ENCODE measurements around the gene RABL2B. TPM values are rescaled to one million over a fixed set of nuclear protein-coding genes. Genes with fewer than 3 reads are reported as not detected.

RABL2B gene
- total RNA-seq, 3 donors from 2014 or later, result 24.8 to 39.5 (median 38.4) TPM

DNA sequence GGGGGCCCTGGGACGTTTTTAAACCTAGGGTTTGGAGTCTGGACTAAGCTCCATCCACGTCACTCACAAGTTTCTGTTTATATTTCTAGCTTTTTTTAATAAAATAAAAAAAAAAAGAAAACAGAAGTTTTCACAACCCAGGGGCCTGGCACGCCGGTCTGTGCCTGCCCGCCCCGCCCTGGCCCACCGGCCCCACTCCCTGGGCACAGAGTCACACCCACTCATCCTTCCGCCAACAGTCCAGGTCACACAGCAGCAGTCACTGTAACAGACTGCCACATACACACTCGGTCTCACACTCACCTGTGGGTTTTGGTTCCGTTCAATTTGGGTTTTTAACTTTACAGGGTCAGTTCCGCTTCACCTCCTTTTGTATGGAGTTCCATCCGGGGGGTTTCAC, 50.8 kb downstream of the RABL2B start:
- intact Hi-C loops (cut with DNase I, micrococcal nuclease), result no loop called here
- H3K9me3 ChIP-seq, result no peaks in the 10 kb centered on the region
- no peak for ATAC-seq
- H3K36me3 ChIP-seq (ENCODE audit: low read depth), result no peaks in the 10 kb centered on the region
- TF ChIP-seq, protein P1, sequence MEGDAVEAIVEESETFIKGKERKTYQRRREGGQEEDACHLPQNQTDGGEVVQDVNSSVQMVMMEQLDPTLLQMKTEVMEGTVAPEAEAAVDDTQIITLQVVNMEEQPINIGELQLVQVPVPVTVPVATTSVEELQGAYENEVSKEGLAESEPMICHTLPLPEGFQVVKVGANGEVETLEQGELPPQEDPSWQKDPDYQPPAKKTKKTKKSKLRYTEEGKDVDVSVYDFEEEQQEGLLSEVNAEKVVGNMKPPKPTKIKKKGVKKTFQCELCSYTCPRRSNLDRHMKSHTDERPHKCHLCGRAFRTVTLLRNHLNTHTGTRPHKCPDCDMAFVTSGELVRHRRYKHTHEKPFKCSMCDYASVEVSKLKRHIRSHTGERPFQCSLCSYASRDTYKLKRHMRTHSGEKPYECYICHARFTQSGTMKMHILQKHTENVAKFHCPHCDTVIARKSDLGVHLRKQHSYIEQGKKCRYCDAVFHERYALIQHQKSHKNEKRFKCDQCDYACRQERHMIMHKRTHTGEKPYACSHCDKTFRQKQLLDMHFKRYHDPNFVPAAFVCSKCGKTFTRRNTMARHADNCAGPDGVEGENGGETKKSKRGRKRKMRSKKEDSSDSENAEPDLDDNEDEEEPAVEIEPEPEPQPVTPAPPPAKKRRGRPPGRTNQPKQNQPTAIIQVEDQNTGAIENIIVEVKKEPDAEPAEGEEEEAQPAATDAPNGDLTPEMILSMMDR (IDR thresholded peaks at IDR 0.05), result no peak
- no peak for DNase-seq
- H3K4me3 ChIP-seq, result no peak overlapping the region
- no peaks in the 10 kb centered on the region for H3K4me1 ChIP-seq (ENCODE audit: low read depth)

DNA sequence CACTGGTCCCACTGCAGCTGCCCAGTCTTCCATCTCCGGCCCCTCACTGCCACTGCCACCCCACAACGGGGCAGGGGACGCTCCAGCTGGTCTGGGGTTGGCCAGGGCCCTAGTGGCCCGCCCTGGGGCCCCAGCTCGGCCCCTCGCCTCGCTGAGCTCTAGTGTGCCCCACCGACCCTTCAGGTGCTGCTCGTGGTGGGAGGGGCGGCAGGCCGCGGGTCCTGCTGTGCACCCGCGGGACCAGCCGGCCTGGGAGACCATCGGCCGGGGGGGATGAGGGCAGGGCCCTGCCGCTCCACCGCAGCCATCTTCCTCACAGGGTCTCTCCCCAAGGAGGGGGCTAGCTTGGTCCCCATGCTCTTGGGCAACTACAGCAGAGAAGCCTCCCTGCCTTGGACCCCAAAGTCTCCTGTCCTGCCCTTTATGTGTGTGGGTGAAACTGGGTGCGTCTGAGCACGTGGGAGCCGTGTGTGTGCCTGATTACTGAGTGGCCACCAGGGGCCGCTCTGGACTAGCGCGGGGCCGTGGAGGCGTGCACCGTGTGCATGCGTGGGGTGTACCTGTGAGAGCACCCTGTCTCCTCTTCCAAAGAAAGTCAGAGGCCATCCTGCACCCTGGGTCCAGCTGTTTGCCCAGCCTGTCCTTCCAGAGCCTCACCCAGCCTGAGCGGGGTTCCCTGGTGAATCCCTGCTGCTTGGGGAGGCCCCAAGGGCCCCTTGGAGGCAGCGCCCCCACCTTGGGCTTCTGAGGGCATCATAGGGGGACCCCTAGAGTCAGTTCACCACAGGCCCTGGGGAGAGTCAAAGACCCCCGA, 51.4 kb downstream of the RABL2B start:
- DNase-seq, result peak in 2 of 3 donors; percentile 53 to 64
- ATAC-seq, result peak; percentile 87
- no peaks in the 10 kb centered on the region for H3K36me3 ChIP-seq (ENCODE audit: low read depth)
- H3K4me3 ChIP-seq, result no peak overlapping the region
- TF ChIP-seq, protein P1 (IDR thresholded peaks at IDR 0.05), result peak; percentile 74
- no peaks in the 10 kb centered on the region for H3K4me1 ChIP-seq (ENCODE audit: low read depth)
- H3K9me3 ChIP-seq, result no peaks in the 10 kb centered on the region
- intact Hi-C loops (cut with DNase I, micrococcal nuclease), result no loop called here

DNA sequence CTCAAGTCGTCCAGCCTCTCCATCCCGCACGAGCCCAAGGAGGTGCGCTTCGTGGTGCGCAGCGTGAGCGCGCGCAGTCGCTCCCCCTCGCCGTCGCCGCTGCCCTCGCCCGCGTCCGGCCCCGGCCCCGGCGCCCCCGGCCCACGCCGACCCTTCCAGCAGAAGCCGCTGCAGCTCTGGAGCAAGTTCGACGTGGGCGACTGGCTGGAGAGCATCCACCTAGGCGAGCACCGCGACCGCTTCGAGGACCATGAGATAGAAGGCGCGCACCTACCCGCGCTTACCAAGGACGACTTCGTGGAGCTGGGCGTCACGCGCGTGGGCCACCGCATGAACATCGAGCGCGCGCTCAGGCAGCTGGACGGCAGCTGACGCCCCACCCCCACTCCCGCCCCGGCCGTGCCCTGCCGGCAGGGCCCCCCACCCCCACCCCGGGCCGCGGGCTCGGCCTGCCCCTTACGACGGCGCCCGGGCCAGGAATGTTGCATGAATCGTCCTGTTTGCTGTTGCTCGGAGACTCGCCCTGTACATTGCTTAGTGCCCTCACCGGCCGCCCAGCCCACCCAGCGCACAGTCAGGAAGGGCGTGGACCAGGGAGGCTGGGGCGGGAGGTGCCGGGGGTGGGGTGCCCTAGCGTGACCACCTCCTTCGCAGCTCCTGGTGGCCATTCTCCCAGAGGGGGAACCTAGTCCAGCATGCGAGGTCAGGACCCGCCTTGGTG, 52.3 kb downstream of the RABL2B start:
- TF ChIP-seq, protein P1 (IDR thresholded peaks at IDR 0.05), result no peak
- intact Hi-C loops (cut with DNase I, micrococcal nuclease), result no loop called here
- Histone ChIP-seq H3K4me1 (ENCODE audit: low read depth) (no peaks in the 10 kb centered on the region), H3K9me3 (no peaks in the 10 kb centered on the region), H3K4me3 (no peak overlapping the region), H3K36me3 (ENCODE audit: low read depth) (no peaks in the 10 kb centered on the region)
- ATAC-seq (peak; percentile 6), DNase-seq (peak in 1 of 3 donors; percentile 34)

DNA sequence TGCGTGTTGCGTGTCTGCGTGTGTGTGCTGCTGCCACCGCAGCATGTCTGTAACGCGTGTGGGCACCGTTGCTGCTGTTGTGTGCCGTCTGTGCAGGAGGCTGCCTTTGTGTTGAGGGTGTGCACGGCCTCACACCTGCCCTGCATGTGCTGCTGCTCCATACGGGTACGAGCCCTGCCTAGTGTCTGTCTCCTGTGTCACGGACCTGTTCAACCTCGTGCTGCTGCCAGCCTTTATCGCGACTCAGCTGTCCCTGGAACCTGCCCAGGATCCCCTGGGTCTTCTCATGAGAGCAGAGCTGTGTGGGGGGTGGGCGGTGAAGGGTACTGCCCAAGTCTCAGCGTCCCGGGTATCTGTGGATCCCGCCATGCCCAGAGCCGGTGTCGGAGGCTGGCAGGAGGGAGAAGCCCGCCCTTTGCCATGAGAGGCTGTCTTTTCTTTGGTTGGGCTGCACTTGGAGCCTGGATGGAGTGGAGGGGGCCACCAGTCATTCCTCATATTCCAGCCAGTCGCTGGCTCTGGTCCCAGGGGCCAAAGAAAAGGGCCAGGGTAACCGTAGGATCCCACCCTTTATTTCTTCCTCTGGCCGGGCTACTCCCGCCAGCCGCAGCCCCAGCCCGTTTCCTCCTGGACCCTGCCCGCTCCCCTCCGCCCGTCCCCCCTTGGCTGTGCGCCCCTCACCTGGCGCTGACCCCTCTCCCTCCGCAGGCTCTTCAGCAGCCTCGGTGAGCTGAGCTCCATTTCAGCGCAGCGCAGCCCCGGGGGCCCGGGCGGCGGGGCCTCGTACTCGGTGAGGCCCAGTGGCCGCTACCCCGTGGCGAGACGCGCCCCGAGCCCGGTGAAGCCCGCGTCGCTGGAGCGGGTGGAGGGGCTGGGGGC, 53.2 kb downstream of the RABL2B start:
- intact Hi-C loops (cut with DNase I, micrococcal nuclease), result no loop called here
- Histone ChIP-seq H3K36me3 (ENCODE audit: low read depth) (no peaks in the 10 kb centered on the region), H3K4me3 (no peak overlapping the region), H3K4me1 (ENCODE audit: low read depth) (no peaks in the 10 kb centered on the region), H3K9me3 (no peaks in the 10 kb centered on the region)
- no peak for ATAC-seq
- TF ChIP-seq, protein P1 (IDR thresholded peaks at IDR 0.05), result no peak
- DNase-seq, result peak in 1 of 3 donors; percentile 22

DNA sequence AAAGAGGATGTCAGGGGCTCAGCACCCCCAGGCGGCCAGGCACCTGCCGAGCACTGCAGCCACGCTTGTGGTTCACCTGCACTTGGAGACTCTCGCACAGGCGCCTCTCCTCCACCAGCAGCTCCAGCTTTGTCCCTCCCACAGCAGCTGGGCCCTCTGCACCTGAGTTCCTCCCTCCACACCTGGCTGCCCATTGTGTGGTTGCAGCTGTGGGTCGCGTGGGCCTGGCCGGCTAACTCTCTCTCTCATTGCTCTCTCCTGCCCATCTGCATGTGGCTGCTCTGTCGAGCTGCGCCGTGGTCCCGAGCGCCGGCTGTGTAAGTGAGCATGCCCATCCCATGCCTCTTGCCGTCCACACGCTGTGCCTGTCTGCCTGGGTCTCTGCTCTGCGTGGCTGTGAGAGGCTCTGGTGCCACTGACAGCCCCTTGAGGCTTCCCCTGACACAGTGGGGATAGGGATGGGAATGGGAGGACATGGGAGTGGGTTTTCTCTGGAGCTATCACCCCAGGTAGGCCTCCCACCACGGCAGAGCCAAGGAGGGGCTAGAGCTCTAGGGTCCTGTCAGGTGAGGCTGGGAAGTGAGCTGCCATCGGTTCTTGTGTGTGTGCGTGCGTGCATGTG, 53.9 kb downstream of the RABL2B start:
- Histone ChIP-seq H3K9me3 (no peaks in the 10 kb centered on the region), H3K36me3 (ENCODE audit: low read depth) (no peaks in the 10 kb centered on the region), H3K4me1 (ENCODE audit: low read depth) (no peaks in the 10 kb centered on the region), H3K4me3 (no peak overlapping the region)
- intact Hi-C loops (cut with DNase I, micrococcal nuclease), result no loop called here
- DNase-seq, result peak in 2 of 3 donors; percentile 24 to 46
- ATAC-seq, result no peak
- TF ChIP-seq, protein P1 (IDR thresholded peaks at IDR 0.05), result no peak

Measured in mucosa of descending colon (tissue), 3 donors.